GM12878 (cell line): Measurements from ENCODE around the gene CACNA2D3. TPM values are rescaled to one million over a fixed set of nuclear protein-coding genes. Genes with fewer than 3 reads are reported as not detected.

Experiments used
- ATAC-seq: fragments of 200-7000 bp; cut with Tn5 transposase; 3 replicates; pipeline ENCODE4 v1.9.1; 2020; ENCODE audit warnings: mild to moderate bottlenecking, moderate library complexity
- BruUV-seq: library from RNA; stranded (reverse); fragments of 400-500 nt; replicated peaks from 2 replicates; lab custom pipeline; 2021; lab: Mats Ljungman, UMichigan
- CTCF ChIA-PET: fragments of 300-600 bp; sonication (Branson Sonifier 250); formaldehyde crosslinking; extraction: SDS; loops from one replicate; lab custom pipeline; 2021; ENCODE audit warnings: inconsistent platforms; lab: Yijun Ruan, JAX
- POLR2A ChIA-PET: fragments of 350-600 bp; formaldehyde crosslinking; extraction: SDS; loops from one replicate; lab custom pipeline; 2021; ENCODE audit warnings: inconsistent platforms; lab: Charles Lee
- RAD21 ChIA-PET: fragments of 300-600 bp; sonication (Branson Sonifier 250); formaldehyde crosslinking; loops from one replicate; lab custom pipeline; 2023; ENCODE audit warnings: antibody characterized with exemption; ENCODE audit not compliant: unreplicated experiment; lab: Charles Lee
- SMC1A ChIA-PET: fragments of 300-600 bp; sonication (Branson Sonifier 250); formaldehyde crosslinking; loops from one replicate; lab custom pipeline; 2023; ENCODE audit not compliant: unreplicated experiment, uncharacterized antibody; lab: Charles Lee
- DNase-seq: peaks from one replicate; pipeline ENCODE4 v3.0.0-alpha.2; 2011; ENCODE audit warnings: low read depth, low spot score
- FAIRE-seq: peaks from 3 replicates; lab custom pipeline; 2011; peaks lifted over from hg19 to GRCh38; lab: Jason Lieb, UNC
- H2AFZ ChIP-seq: 2 replicates; pipeline ENCODE4 v1.6.0; 2011; ENCODE audit warnings: low read depth, low read length, control low read depth; ENCODE audit not compliant: control insufficient read depth
- H3K27ac ChIP-seq: 2 replicates; pipeline ENCODE4 v1.5.1; 2011; ENCODE audit warnings: control low read depth; ENCODE audit not compliant: control insufficient read depth, insufficient read depth
- H3K27me3 ChIP-seq, 2 experiments: replicated peaks in 1 of 2; 2 replicates each; pipeline versions ENCODE4 v1.6.0 to v1.6.1; 2011; ENCODE audit warnings: low read length in 1 of 2; ENCODE audit not compliant: control insufficient read depth in 2 of 2, insufficient read depth in 2 of 2
- H3K36me3 ChIP-seq, 2 experiments: 2 replicates each; pipeline ENCODE4 v1.5.1; 2011; ENCODE audit warnings: low read length in 1 of 2; ENCODE audit not compliant: control insufficient read depth in 2 of 2, insufficient read depth in 2 of 2
- H3K4me1 ChIP-seq: 2 replicates; pipeline ENCODE4 v1.6.1; 2011; ENCODE audit warnings: mild to moderate bottlenecking, low read length, moderate library complexity, mixed read lengths; ENCODE audit not compliant: control insufficient read depth, insufficient read depth
- H3K4me2 ChIP-seq: 2 replicates; pipeline ENCODE4 v1.6.0; 2011; ENCODE audit warnings: control low read depth; ENCODE audit not compliant: control insufficient read depth, insufficient read depth
- H3K4me3 ChIP-seq: fragments of 200-600 bp; sonication (generic); 2 replicates; pipeline ENCODE4 v1.5.1; 2016
- H3K79me2 ChIP-seq: 2 replicates; pipeline ENCODE4 v1.6.0; 2011; ENCODE audit warnings: low read length; ENCODE audit not compliant: control insufficient read depth, insufficient read depth
- H3K9ac ChIP-seq: 2 replicates; pipeline ENCODE4 v1.8.0; 2011; ENCODE audit warnings: low read length, control low read depth, mixed read lengths; ENCODE audit not compliant: control insufficient read depth, insufficient read depth
- H3K9me3 ChIP-seq: replicated peaks from 3 replicates; pipeline ENCODE4 v1.5.1; 2011; ENCODE audit warnings: mild to moderate bottlenecking, low read length; ENCODE audit not compliant: control insufficient read depth, insufficient read depth
- H4K20me1 ChIP-seq: 2 replicates; pipeline ENCODE4 v1.6.0; 2011; ENCODE audit not compliant: control insufficient read depth, insufficient read depth
- ATF2 ChIP-seq: IDR thresholded peaks from 2 replicates; pipeline ENCODE4 v1.6.1; 2012; ENCODE audit warnings: low read length, inconsistent platforms
- CBFB ChIP-seq: IDR thresholded peaks from 2 replicates; pipeline ENCODE4 v1.6.1; 2016; ENCODE audit warnings: antibody characterized with exemption, low read depth
- E4F1 ChIP-seq: fragments of 450-650 bp; IDR thresholded peaks from 2 replicates; pipeline ENCODE4 v1.6.1; 2018; ENCODE audit warnings: borderline replicate concordance, mild to moderate bottlenecking; ENCODE audit not compliant: partially characterized antibody
- IRF3 ChIP-seq: fragments of 450-650 bp; IDR thresholded peaks from 2 replicates; pipeline ENCODE4 v1.6.1; 2014; ENCODE audit warnings: mild to moderate bottlenecking
- JUND ChIP-seq: IDR thresholded peaks from 2 replicates; pipeline ENCODE4 v1.6.1; 2012; ENCODE audit warnings: low read depth, mild to moderate bottlenecking, low read length, improper control_type of control experiment, moderate library complexity
- MEF2A ChIP-seq: IDR thresholded peaks from 2 replicates; pipeline ENCODE4 v1.6.1; 2011; ENCODE audit warnings: low read depth, mild to moderate bottlenecking, low read length, moderate library complexity; ENCODE audit not compliant: insufficient read depth
- MTA2 ChIP-seq: fragments of 450-650 bp; IDR thresholded peaks from 2 replicates; pipeline ENCODE4 v1.6.1; 2016; ENCODE audit warnings: low read depth, mild to moderate bottlenecking, moderate library complexity
- MYB ChIP-seq: fragments of 150-350 bp; IDR thresholded peaks from 2 replicates; pipeline ENCODE4 v1.6.1; 2014; ENCODE audit warnings: mild to moderate bottlenecking, low read depth, low read length, borderline replicate concordance
- NBN ChIP-seq: fragments of 450-650 bp; IDR thresholded peaks from 2 replicates; pipeline ENCODE4 v1.6.1; 2016
- SKIL ChIP-seq: fragments of 450-650 bp; IDR thresholded peaks from 2 replicates; pipeline ENCODE4 v1.6.1; 2017; ENCODE audit warnings: mild to moderate bottlenecking, low read depth, inconsistent platforms; ENCODE audit not compliant: poor library complexity, severe bottlenecking
- TCF7 ChIP-seq: IDR thresholded peaks from 2 replicates; pipeline ENCODE4 v1.6.1; 2014; ENCODE audit warnings: antibody characterized with exemption, borderline replicate concordance
- ZNF592 ChIP-seq: fragments of 450-650 bp; IDR thresholded peaks from 2 replicates; pipeline ENCODE4 v1.6.1; 2017; ENCODE audit warnings: mild to moderate bottlenecking, moderate library complexity
- WGBS: methylation state at CpG from one replicate; pipeline ENCODE4 v1.1.6; 2016; ENCODE audit warnings: low lambda C conversion rate; ENCODE audit not compliant: insufficient replicate concordance, insufficient coverage; ENCODE audit errors: missing lambda C conversion rate; 5-methylcytosine and 5-hydroxymethylcytosine counted together
- in situ Hi-C: fragments of 300-500 bp; cut with MboI; formaldehyde crosslinking; loops from 9 replicates; pipeline ENCODE4 v1.14.3; 2018; ENCODE audit warnings: mixed read lengths
- intact Hi-C: fragments of 100-400 bp; cut with micrococcal nuclease; formaldehyde crosslinking; loops from one replicate; pipeline ENCODE4 v1.14.2; 2022; ENCODE audit not compliant: unreplicated experiment
- polyA plus RNA-seq, 11 experiments: library from polyadenylated mRNA; depleted of rRNA in 4 of 11; unstranded in 6 of 11; stranded (reverse) in 5 of 11; fragments of >200 nt; fragmentation: Nextera tagmentation in 4 of 11; fragmentation: Illumina TruSeq in 1 of 11; extraction: Ambion mirVana in 4 of 11; extraction: Trizol in 1 of 11; gene quantifications; 1 replicate in 1 of 11; 2 replicates in 10 of 11; pipeline versions ENCODE4 v1.2.1 to v1.2.3, GENCODE V29; 2011 to 2016; ENCODE audit warnings: inconsistent platforms in 2 of 11, missing spikeins in 2 of 11, low read depth in 1 of 11
- total RNA-seq, 4 experiments: library from RNA; depleted of rRNA in 3 of 4; stranded (reverse); fragments of >200 nt in 3 of 4; fragmentation: Illumina TruSeq in 1 of 4; extraction: Trizol in 1 of 4; gene quantifications; 2 replicates each; pipeline versions ENCODE4 v1.2.1 to v1.2.3, GENCODE V29; 2013 to 2021

The CACNA2D3 gene
- total and polyA plus RNA-seq, 10 of the 15 experiments (the other 5 are each of a cell fraction or from before 2014, with no cell fraction given), result not detected

- SMC1A ChIA-PET, result no interaction called here
- H3K4me1 ChIP-seq, result no peaks in the 10 kb centered on the region
- CTCF ChIA-PET, result no interaction called here
- intact Hi-C loops (no loop called here), in situ Hi-C loops (no loop called here)
- FAIRE-seq, result no peak
- H3K9me3 ChIP-seq, result no peaks in the 10 kb centered on the region
- H3K27ac ChIP-seq, result no peak overlapping the region
- H2AFZ ChIP-seq, result no peak overlapping the region
- no peaks in the 10 kb centered on the region for H4K20me1 ChIP-seq
- no peaks in the 10 kb centered on the region for H3K36me3 ChIP-seq
- no peak overlapping the region for H3K4me3 ChIP-seq
- POLR2A ChIA-PET, result no interaction called here
- no peak overlapping the region for H3K4me2 ChIP-seq
- RAD21 ChIA-PET, result no interaction called here
- no peaks in the 10 kb centered on the region for H3K27me3 ChIP-seq
- WGBS, result 0% methylated on average over 2 of the region's 4 CpGs
- H3K79me2 ChIP-seq, result no peaks in the 10 kb centered on the region
- no peak for DNase-seq
- no peak for ATAC-seq
- BruUV-seq, result no TSS peak
- H3K9ac ChIP-seq, result no peak overlapping the region
- no peak for TF ChIP-seq MEF2A
- TF ChIP-seq CBFB, result no peak
- TF ChIP-seq MYB, result no peak
- TF ChIP-seq E4F1, result no peak
- TF ChIP-seq ZNF592, result no peak
- TF ChIP-seq SKIL, result no peak
- no peak for TF ChIP-seq NBN
- no peak for TF ChIP-seq TCF7
- TF ChIP-seq MTA2, result no peak
- no peak for TF ChIP-seq IRF3
- no peak for TF ChIP-seq JUND
- TF ChIP-seq ATF2, result no peak
These were observed 148.6 kb downstream of the CACNA2D3 start for GRCh38 chr3:54270816-54271526.
